Smooth muscle cell (in vitro differentiated cells): ENCODE results near the gene APELA. TPM values are rescaled to one million over a fixed set of nuclear protein-coding genes. Genes with fewer than 3 reads are reported as not detected.

ENCODE experiments used
- DNase-seq: peaks from one replicate; lab custom pipeline; 2025; ENCODE audit not compliant: unreplicated experiment; lab: John Stamatoyannopoulos, UW
- H2AFZ ChIP-seq: fragments of 200-600 bp; sonication (generic); 2 replicates; pipeline ENCODE4 v1.6.0; 2016; ENCODE audit warnings: antibody characterized with exemption, low read depth, mild to moderate bottlenecking
- H3F3A ChIP-seq: fragments of 200-600 bp; sonication (generic); 2 replicates; pipeline ENCODE4 v1.6.0; 2017; ENCODE audit warnings: antibody characterized with exemption, low read depth
- H3K27ac ChIP-seq: fragments of 200-600 bp; sonication (generic); 2 replicates; pipeline ENCODE4 v1.5.1; 2016; ENCODE audit warnings: low read depth, mild to moderate bottlenecking
- H3K27me3 ChIP-seq: fragments of 200-600 bp; sonication (generic); 2 replicates; pipeline ENCODE4 v1.6.1; 2016; ENCODE audit warnings: low read depth, mild to moderate bottlenecking
- H3K36me3 ChIP-seq: fragments of 200-600 bp; sonication (generic); 2 replicates; pipeline ENCODE4 v1.5.1; 2016; ENCODE audit warnings: low read depth
- H3K4me1 ChIP-seq: fragments of 200-600 bp; sonication (generic); 2 replicates; pipeline ENCODE4 v1.5.1; 2016; ENCODE audit warnings: low read depth
- H3K4me2 ChIP-seq: fragments of 200-600 bp; sonication (generic); 2 replicates; pipeline ENCODE4 v1.6.0; 2016; ENCODE audit warnings: mild to moderate bottlenecking
- H3K4me3 ChIP-seq: fragments of 200-600 bp; sonication (generic); 2 replicates; pipeline ENCODE4 v1.5.1; 2016; ENCODE audit warnings: mild to moderate bottlenecking
- H3K79me2 ChIP-seq: fragments of 200-600 bp; sonication (generic); 2 replicates; pipeline ENCODE4 v1.6.0; 2016; ENCODE audit warnings: low read depth, mild to moderate bottlenecking
- H3K9ac ChIP-seq: fragments of 200-600 bp; sonication (generic); 2 replicates; pipeline ENCODE4 v1.6.0; 2016; ENCODE audit warnings: low read depth
- H3K9me3 ChIP-seq: fragments of 200-600 bp; sonication (generic); replicated peaks from 2 replicates; pipeline ENCODE4 v1.5.1; 2016; ENCODE audit warnings: low read depth
- H4K20me1 ChIP-seq: fragments of 200-600 bp; sonication (generic); 2 replicates; pipeline ENCODE4 v1.6.0; 2016; ENCODE audit warnings: low read depth
- CTCF ChIP-seq: fragments of 200-600 bp; sonication (generic); IDR thresholded peaks from 2 replicates; pipeline ENCODE4 v1.5.1; 2017; ENCODE audit warnings: borderline replicate concordance, mild to moderate bottlenecking, antibody characterized with exemption; ENCODE audit not compliant: insufficient read depth, poor library complexity, severe bottlenecking
- WGBS: methylation state at CpG from one replicate; pipeline ENCODE4 v1.1.7; 2016; ENCODE audit warnings: low lambda C conversion rate; 5-methylcytosine and 5-hydroxymethylcytosine counted together
- polyA plus RNA-seq: library from polyadenylated mRNA; unstranded; fragments of >200 nt; fragmentation: Nextera tagmentation; extraction: Ambion mirVana; gene quantifications from 2 replicates; pipeline ENCODE4 v1.2.1, GENCODE V29; 2016
- total RNA-seq: library from RNA; depleted of rRNA; stranded (reverse); fragments of >200 nt; gene quantifications from 2 replicates; pipeline ENCODE4 v1.2.3, GENCODE V29; 2014

APELA gene
- total RNA-seq (0.09 and 1.7 TPM in 2 replicates), polyA plus RNA-seq (not detected in 2 replicates)

GRCh38 chr4:164876700-164877324 lies at the start of gene APELA:
TSS of gene APELA (plus strand) at chr4:164877178. CDS start at chr4:164877332, 154 bp downstream.
- peak within 1 kb of the TSS; percentile 44 for H2AFZ ChIP-seq
- 3% methylated on average over 7 of the region's 7 CpGs for WGBS

GRCh38 chr4:164828955-164829354 lies 48.0 kb upstream of the APELA start:
- Histone ChIP-seq H4K20me1 (no peaks in the 10 kb centered on the region), H3K4me1 (no peaks in the 10 kb centered on the region), H3K36me3 (no peaks in the 10 kb centered on the region), H3K4me2 (no peak overlapping the region), H3K9ac (no peak overlapping the region), H3K4me3 (no peak overlapping the region), H2AFZ (no peak overlapping the region), H3K27me3 (no peaks in the 10 kb centered on the region), H3K79me2 (no peaks in the 10 kb centered on the region), H3K9me3 (no peaks in the 10 kb centered on the region), H3K27ac (no peak overlapping the region), H3F3A (no peaks in the 10 kb centered on the region)
- TF ChIP-seq CTCF, result no peak
- DNase-seq, result no peak
- WGBS, result 89% methylated on average over 3 of the region's 3 CpGs

More at GRCh38 chr4:164876700-164877324, at the start of gene APELA:
- H3K9me3 ChIP-seq, result no peaks in the 10 kb centered on the region
- no peaks in the 10 kb centered on the region for H3K79me2 ChIP-seq
- DNase-seq, result no peak
- no peak within 1 kb of the TSS for H3K9ac ChIP-seq
- H3K4me2 ChIP-seq, result peak within 1 kb of the TSS; percentile 81
- H3K27me3 ChIP-seq, result peaks cover 7% of the 10 kb centered on the region
- H3K36me3 ChIP-seq, result no peaks in the 10 kb centered on the region
- TF ChIP-seq CTCF, result no peak
- peak within 1 kb of the TSS; percentile 37 for H3K4me3 ChIP-seq
- peaks cover 33% of the 10 kb centered on the region for H3K4me1 ChIP-seq
- H4K20me1 ChIP-seq, result no peaks in the 10 kb centered on the region
- no peaks in the 10 kb centered on the region for H3F3A ChIP-seq
- no peak within 1 kb of the TSS for H3K27ac ChIP-seq

GRCh38 chr4:164846566-164846965 lies 30.4 kb upstream of the APELA start:
- Histone ChIP-seq H3K4me3 (no peak overlapping the region), H3K27me3 (no peaks in the 10 kb centered on the region), H3K36me3 (no peaks in the 10 kb centered on the region), H3K4me1 (no peaks in the 10 kb centered on the region), H3K9ac (no peak overlapping the region), H3K79me2 (no peaks in the 10 kb centered on the region), H3K27ac (no peak overlapping the region), H3K9me3 (no peaks in the 10 kb centered on the region), H3K4me2 (no peak overlapping the region), H4K20me1 (no peaks in the 10 kb centered on the region), H2AFZ (no peak overlapping the region), H3F3A (no peaks in the 10 kb centered on the region)
- TF ChIP-seq CTCF, result no peak
- 82% methylated on average over 4 of the region's 4 CpGs for WGBS
- DNase-seq, result no peak

GRCh38 chr4:164847016-164847415 lies 30.0 kb upstream of the APELA start:
- H3K4me3 ChIP-seq, result no peak overlapping the region
- H3K27ac ChIP-seq, result no peak overlapping the region
- 82% methylated on average over 3 of the region's 3 CpGs for WGBS
- H2AFZ ChIP-seq, result no peak overlapping the region
- TF ChIP-seq CTCF, result no peak
- no peaks in the 10 kb centered on the region for H3K4me1 ChIP-seq
- no peaks in the 10 kb centered on the region for H4K20me1 ChIP-seq
- no peaks in the 10 kb centered on the region for H3K36me3 ChIP-seq
- no peak overlapping the region for H3K9ac ChIP-seq
- no peak for DNase-seq
- no peak overlapping the region for H3K4me2 ChIP-seq
- no peaks in the 10 kb centered on the region for H3K79me2 ChIP-seq
- H3K27me3 ChIP-seq, result no peaks in the 10 kb centered on the region
- H3F3A ChIP-seq, result no peaks in the 10 kb centered on the region
- H3K9me3 ChIP-seq, result no peaks in the 10 kb centered on the region
